HCT116 (cell line): ENCODE data around the gene DEPDC7. TPM values are rescaled to one million over a fixed set of nuclear protein-coding genes. Genes with fewer than 3 reads are reported as not detected.

Experiments
- ATAC-seq: fragments of 200-7000 bp; cut with Tn5 transposase; 2 replicates; pipeline ENCODE4 v1.9.1; 2020; ENCODE audit warnings: mild to moderate bottlenecking, moderate library complexity
- BruUV-seq: library from RNA; stranded (reverse); fragments of 400-500 nt; replicated peaks from 2 replicates; lab custom pipeline; 2021; lab: Mats Ljungman, UMichigan
- CTCF ChIA-PET: fragments of 300-600 bp; sonication (Branson Sonifier 250); formaldehyde crosslinking; loops from one replicate; lab custom pipeline; 2021; ENCODE audit warnings: antibody characterized with exemption; lab: Charles Lee
- POLR2A ChIA-PET: fragments of 300-600, 350-600 bp; sonication (Branson Sonifier 250); formaldehyde crosslinking; loops from one replicate; lab custom pipeline; 2021; ENCODE audit warnings: antibody characterized with exemption; lab: Charles Lee
- RAD21 ChIA-PET, 2 experiments: fragments of 300-600 bp; sonication (Branson Sonifier 250); formaldehyde crosslinking; loops; one replicate each; lab custom pipeline; 2023; ENCODE audit warnings: low total read pairs in 2 of 2; ENCODE audit not compliant: uncharacterized antibody in 2 of 2, unreplicated experiment in 2 of 2, low non-redundant PET in 1 of 2; lab: Charles Lee
- DNase-seq: peaks from one replicate; pipeline ENCODE4 v3.0.0-alpha.2; 2010; ENCODE audit warnings: low read depth, low spot score
- H2AFZ ChIP-seq: fragments of 200-600 bp; shearing (Covaris generic), sonication (generic); 2 replicates; pipeline ENCODE4 v1.6.1; 2017; ENCODE audit warnings: low read depth, mixed run types, mixed read lengths, antibody characterized with exemption, low read length; ENCODE audit not compliant: poor library complexity, severe bottlenecking
- H3K27ac ChIP-seq: 2 replicates; pipeline ENCODE4 v1.5.1; 2012; ENCODE audit warnings: low read depth, low read length
- H3K27me3 ChIP-seq: fragments of 200-600 bp; sonication (generic); 2 replicates; pipeline ENCODE4 v1.6.1; 2016; ENCODE audit warnings: mixed run types, low read length, mixed read lengths; ENCODE audit not compliant: insufficient read depth
- H3K36me3 ChIP-seq, 2 experiments: fragments of 200-500 bp in 1 of 2; fragments of 200-600 bp in 1 of 2; sonication (Bioruptor generic) in 1 of 2; sonication (generic) in 1 of 2; 2 replicates each; pipeline versions ENCODE4 v1.5.1 to v1.6.1; 2014 to 2016; ENCODE audit warnings: low read length in 2 of 2, inconsistent platforms in 1 of 2, mixed read lengths in 1 of 2, mixed run types in 1 of 2; ENCODE audit not compliant: insufficient read depth in 2 of 2, control insufficient read depth in 1 of 2
- H3K4me1 ChIP-seq, 2 experiments: fragments of 200-600 bp in 1 of 2; sonication (generic) in 1 of 2; 2 replicates each; pipeline versions ENCODE4 v1.5.1 to v1.6.1; 2012 to 2017; ENCODE audit warnings: low read length in 2 of 2, inconsistent platforms in 1 of 2, mild to moderate bottlenecking in 1 of 2, mixed read lengths in 1 of 2, mixed run types in 1 of 2, moderate library complexity in 1 of 2; ENCODE audit not compliant: insufficient read depth in 2 of 2, control insufficient read depth in 1 of 2
- H3K4me2 ChIP-seq: fragments of 200-600 bp; sonication (generic); 2 replicates; pipeline ENCODE4 v1.6.1; 2017; ENCODE audit warnings: mixed run types, low read length, mixed read lengths
- H3K4me3 ChIP-seq, 2 experiments: fragments of 200-600 bp in 1 of 2; sonication (generic) in 1 of 2; replicated peaks in 1 of 2; 2 replicates each; pipeline ENCODE4 v1.5.1; 2011 to 2016; ENCODE audit warnings: low read length in 2 of 2, control low read depth in 1 of 2, low read depth in 1 of 2, mild to moderate bottlenecking in 1 of 2, mixed read lengths in 1 of 2, mixed run types in 1 of 2
- H3K79me2 ChIP-seq: fragments of 200-600 bp; sonication (generic); 2 replicates; pipeline ENCODE4 v1.6.1; 2017; ENCODE audit warnings: mild to moderate bottlenecking, mixed run types, low read length, moderate library complexity, mixed read lengths; ENCODE audit not compliant: insufficient read depth
- H3K9ac ChIP-seq: fragments of 200-600 bp; sonication (generic); 2 replicates; pipeline ENCODE4 v1.6.1; 2016; ENCODE audit warnings: low read length, mixed read lengths
- H3K9me2 ChIP-seq: fragments of 200-600 bp; sonication (generic), shearing (Covaris generic); 2 replicates; pipeline ENCODE4 v1.6.1; 2017; ENCODE audit warnings: mixed run types, mild to moderate bottlenecking, moderate library complexity; ENCODE audit not compliant: insufficient read depth
- H3K9me3 ChIP-seq, 2 experiments: fragments of 200-500 bp in 1 of 2; fragments of 200-600 bp in 1 of 2; sonication (Bioruptor generic) in 1 of 2; sonication (generic) in 1 of 2; 2 replicates each; pipeline ENCODE4 v1.6.1; 2014 to 2017; ENCODE audit warnings: low read length in 2 of 2, mixed read lengths in 2 of 2, inconsistent platforms in 1 of 2, low read depth in 1 of 2, mild to moderate bottlenecking in 1 of 2, mixed run types in 1 of 2, moderate library complexity in 1 of 2; ENCODE audit not compliant: control insufficient read depth in 1 of 2, insufficient read depth in 1 of 2
- H4K20me1 ChIP-seq: fragments of 200-600 bp; sonication (generic), shearing (Covaris generic); 2 replicates; pipeline ENCODE4 v1.6.1; 2017; ENCODE audit warnings: mixed run types, mild to moderate bottlenecking, moderate library complexity; ENCODE audit not compliant: insufficient read depth
- ATF3 ChIP-seq: IDR thresholded peaks from 2 replicates; pipeline ENCODE4 v1.6.1; 2012
- CBX3 ChIP-seq: IDR thresholded peaks from 2 replicates; pipeline ENCODE4 v1.6.1; 2012; ENCODE audit warnings: low read depth
- CEBPB ChIP-seq: IDR thresholded peaks from 2 replicates; pipeline ENCODE4 v1.6.1; 2012; ENCODE audit warnings: low read depth
- EGR1 ChIP-seq: IDR thresholded peaks from 2 replicates; pipeline ENCODE4 v1.6.1; 2012; ENCODE audit warnings: low read depth
- ELF1 ChIP-seq: IDR thresholded peaks from 2 replicates; pipeline ENCODE4 v1.6.1; 2012; ENCODE audit warnings: low read depth, borderline replicate concordance
- FOSL1 ChIP-seq: IDR thresholded peaks from 2 replicates; pipeline ENCODE4 v1.6.1; 2012; ENCODE audit warnings: low read depth
- MAX ChIP-seq: IDR thresholded peaks from 2 replicates; pipeline ENCODE4 v1.6.1; 2012
- POLR2A ChIP-seq: IDR thresholded peaks from 2 replicates; pipeline ENCODE4 v1.7.0; 2011; ENCODE audit warnings: borderline replicate concordance; ENCODE audit not compliant: insufficient read depth, insufficient read length; ENCODE audit errors: extremely low read depth
- POLR2AphosphoS5 ChIP-seq: IDR thresholded peaks from 2 replicates; pipeline ENCODE4 v1.6.1; 2011; ENCODE audit warnings: mild to moderate bottlenecking, low read depth, low read length, moderate library complexity
- RAD21 ChIP-seq: IDR thresholded peaks from 2 replicates; pipeline ENCODE4 v1.6.1; 2012; ENCODE audit warnings: low read depth, mild to moderate bottlenecking
- REST ChIP-seq: IDR thresholded peaks from 2 replicates; pipeline ENCODE4 v1.6.1; 2012; ENCODE audit warnings: low read depth
- SIN3A ChIP-seq: IDR thresholded peaks from 2 replicates; pipeline ENCODE4 v1.6.1; 2012; ENCODE audit warnings: low read depth
- SP1 ChIP-seq: IDR thresholded peaks from 2 replicates; pipeline ENCODE4 v1.6.1; 2012; ENCODE audit warnings: low read depth
- YY1 ChIP-seq: IDR thresholded peaks from 2 replicates; pipeline ENCODE4 v1.6.1; 2011; ENCODE audit warnings: low read length, low read depth, moderate library complexity, mild to moderate bottlenecking; ENCODE audit not compliant: insufficient replicate concordance; ENCODE audit errors: extremely low read depth
- ZFX ChIP-seq: fragments of 450-650 bp; IDR thresholded peaks from 2 replicates; pipeline ENCODE4 v1.6.1; 2017
- ZNF274 ChIP-seq: fragments of 200-500 bp; sonication (Bioruptor generic); IDR thresholded peaks from 2 replicates; pipeline ENCODE4 v1.6.1; 2014; ENCODE audit warnings: mild to moderate bottlenecking, low read depth, low read length, inconsistent platforms
- intact Hi-C: fragments of 100-400 bp; cut with micrococcal nuclease; formaldehyde crosslinking; loops from 2 replicates; pipeline ENCODE4 v1.10.0; 2022
- total RNA-seq: library from RNA; stranded (reverse); gene quantifications from one replicate; pipeline ENCODE4 v1.2.1, GENCODE V29; 2021; ENCODE audit not compliant: unreplicated experiment

The DEPDC7 gene
- total RNA-seq, 1 experiment from 2014 or later = 7.3 TPM

GRCh38 chr11:32991427-32991826 lies 24.3 kb upstream of the DEPDC7 start:
- DNase-seq = no peak
- H3K9me2 ChIP-seq = no peaks in the 10 kb centered on the region
- no peaks in the 10 kb centered on the region for H3K27me3 ChIP-seq
- POLR2A ChIA-PET = no interaction called here
- H3K79me2 ChIP-seq = no peaks in the 10 kb centered on the region
- no peak for ATAC-seq
- CTCF ChIA-PET = no interaction called here
- RAD21 ChIA-PET = no interaction called here
- no peak overlapping the region for H3K4me2 ChIP-seq
- H2AFZ ChIP-seq = no peak overlapping the region
- intact Hi-C loops = no loop called here
- H3K4me1 ChIP-seq = no peaks in the 10 kb centered on the region
- peaks cover 0 to 5% of the 10 kb centered on the region in 2 experiments; a peak in 1 of 4 replicates for H3K9me3 ChIP-seq
- TF ChIP-seq REST = no peak
- TF ChIP-seq RAD21 = no peak
- TF ChIP-seq YY1 = no peak
- TF ChIP-seq ZFX = no peak
- TF ChIP-seq FOSL1 = no peak
- TF ChIP-seq POLR2AphosphoS5 = no peak
- TF ChIP-seq ZNF274 = no peak
- TF ChIP-seq CEBPB = no peak
- TF ChIP-seq CBX3 = no peak
- no peak for TF ChIP-seq SIN3A
- TF ChIP-seq EGR1 = no peak
- TF ChIP-seq SP1 = no peak
- TF ChIP-seq POLR2A = no peak
- no peak for TF ChIP-seq MAX
- TF ChIP-seq ATF3 = no peak
- TF ChIP-seq ELF1 = no peak
- H4K20me1 ChIP-seq = no peaks in the 10 kb centered on the region
- H3K9ac ChIP-seq = no peak overlapping the region
- H3K4me3 ChIP-seq = no peak overlapping the region
- H3K36me3 ChIP-seq = no peaks in the 10 kb centered on the region
- no peak overlapping the region for H3K27ac ChIP-seq
- BruUV-seq = no TSS peak
